NCI-H524 treated with DMSO at 0.1 percent for 48 hours (cell line): ENCODE measurements around the gene MLF1.
"Not testable (repeated sequence)": the region's sequence is repeated elsewhere in the genome, so short reads cannot be mapped to it uniquely, and the experiment has no call there.

Source experiments
- DNase-seq: peaks from one replicate; lab custom pipeline; 2025; lab: John Stamatoyannopoulos, UW

The MLF1 gene, protein sequence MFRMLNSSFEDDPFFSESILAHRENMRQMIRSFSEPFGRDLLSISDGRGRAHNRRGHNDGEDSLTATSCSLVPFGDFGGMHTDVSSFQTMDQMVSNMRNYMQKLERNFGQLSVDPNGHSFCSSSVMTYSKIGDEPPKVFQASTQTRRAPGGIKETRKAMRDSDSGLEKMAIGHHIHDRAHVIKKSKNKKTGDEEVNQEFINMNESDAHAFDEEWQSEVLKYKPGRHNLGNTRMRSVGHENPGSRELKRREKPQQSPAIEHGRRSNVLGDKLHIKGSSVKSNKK

GRCh38 chr3:158570999-158571702 lies at the start of gene MLF1:
Gene MLF1 (plus strand): TSS chr3:158571194. CDS start chr3:158571301, 107 bp downstream.
- peak; percentile 85 for DNase-seq

GRCh38 chr3:158522221-158523136 lies 48.5 kb upstream of the MLF1 start:
- DNase-seq, result no peak

DNA sequence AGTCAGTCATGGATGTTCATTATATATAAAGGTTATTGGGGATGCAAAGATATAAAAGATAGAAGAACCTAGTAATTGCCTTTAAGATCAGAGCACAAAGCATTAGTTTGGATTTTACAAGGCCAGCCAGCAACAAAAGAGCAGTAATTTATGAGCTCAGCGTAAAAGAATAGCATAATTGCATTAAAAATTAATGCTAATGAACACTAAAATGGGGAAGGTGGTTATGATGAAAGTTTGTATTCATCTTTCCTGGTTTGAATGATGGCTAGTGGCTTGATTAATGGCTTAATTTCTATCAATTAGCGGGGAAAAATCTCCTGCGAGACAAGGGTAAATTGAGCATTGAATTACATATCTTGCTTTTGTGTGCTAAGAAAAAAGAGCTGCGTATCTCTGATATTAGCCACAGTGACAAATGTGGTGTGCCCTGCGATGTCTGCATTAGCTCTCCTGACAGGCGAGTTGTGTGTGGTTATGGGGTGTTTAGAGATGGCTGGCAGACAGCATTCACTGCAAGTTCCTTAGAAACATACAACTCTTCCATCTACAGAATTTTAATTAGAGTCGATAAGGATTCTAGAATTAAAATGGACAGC lies 42.8 kb upstream of the MLF1 start:
- no peak for DNase-seq

DNA sequence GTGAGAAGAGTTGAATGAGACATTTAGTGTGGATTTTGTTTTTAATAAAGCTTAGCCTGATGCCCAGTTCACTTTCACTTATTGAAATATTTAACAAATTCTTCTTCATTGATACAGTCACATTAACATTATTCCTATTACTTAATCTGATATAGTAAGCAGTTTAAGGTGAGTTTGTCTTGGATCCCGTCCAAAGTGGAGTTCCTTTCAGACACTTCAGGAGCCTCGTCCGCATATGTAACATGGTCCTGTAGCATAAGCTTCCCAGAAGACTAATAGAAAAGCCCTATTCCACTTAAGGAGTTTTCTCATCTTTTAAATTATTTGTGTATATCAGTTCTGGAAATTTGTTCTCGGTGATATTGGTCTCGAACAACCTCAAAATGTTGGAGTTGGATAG lies 39.7 kb upstream of the MLF1 start:
- DNase-seq, result peak; percentile 73

- peak; percentile 7 for DNase-seq
Measured at GRCh38 chr3:158532099-158532734, 38.8 kb upstream of the MLF1 start.

DNA sequence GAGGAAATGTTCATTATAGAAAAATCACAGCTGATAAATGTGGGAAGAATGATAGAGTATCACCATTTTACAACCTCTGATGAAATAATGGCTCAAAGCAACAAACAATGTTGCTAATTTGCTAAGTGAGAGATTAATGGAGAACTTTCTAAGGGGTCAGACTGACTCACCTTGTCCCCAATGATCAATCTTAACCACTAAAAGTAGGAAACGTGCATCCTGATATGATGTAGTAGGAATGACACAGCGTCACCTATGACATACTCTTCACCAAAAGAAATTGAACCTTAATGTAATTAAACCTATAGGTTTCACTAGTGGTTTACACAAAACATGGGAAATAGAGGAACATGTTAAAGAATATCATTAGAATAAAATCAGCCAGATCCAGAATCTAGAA lies 35.1 kb upstream of the MLF1 start:
- DNase-seq, result no peak

GRCh38 chr3:158539414-158540014 lies 31.5 kb upstream of the MLF1 start:
- DNase-seq, result peak; percentile 25

GRCh38 chr3:158540066-158540465 lies 30.9 kb upstream of the MLF1 start:
- no peak for DNase-seq

DNA sequence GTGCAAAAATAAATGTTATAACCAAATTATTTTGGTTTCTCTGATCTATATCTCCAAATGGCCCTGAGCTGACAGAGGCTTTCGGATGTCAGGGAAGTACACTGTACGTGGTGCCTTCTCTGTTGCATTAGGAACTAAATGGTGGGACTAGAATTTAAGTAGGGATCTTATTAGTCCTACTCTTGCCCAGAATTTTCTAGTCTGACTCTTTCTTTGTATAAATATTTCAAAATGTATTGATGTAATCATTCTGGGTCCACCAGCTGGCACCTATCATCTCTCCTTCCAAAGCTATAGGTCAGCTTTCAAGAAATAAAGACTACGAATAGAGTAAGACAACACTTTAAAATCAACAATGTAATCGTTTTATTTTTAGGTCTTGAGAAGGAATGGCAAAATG lies 22.3 kb upstream of the MLF1 start:
- no peak for DNase-seq

- not testable (repeated sequence) for DNase-seq
Measured at GRCh38 chr3:158549938-158550337, 21.1 kb upstream of the MLF1 start.

- no peak for DNase-seq
Measured at GRCh38 chr3:158552124-158552523, 18.9 kb upstream of the MLF1 start.

GRCh38 chr3:158559504-158559903 lies 11.5 kb upstream of the MLF1 start:
- no peak for DNase-seq

DNA sequence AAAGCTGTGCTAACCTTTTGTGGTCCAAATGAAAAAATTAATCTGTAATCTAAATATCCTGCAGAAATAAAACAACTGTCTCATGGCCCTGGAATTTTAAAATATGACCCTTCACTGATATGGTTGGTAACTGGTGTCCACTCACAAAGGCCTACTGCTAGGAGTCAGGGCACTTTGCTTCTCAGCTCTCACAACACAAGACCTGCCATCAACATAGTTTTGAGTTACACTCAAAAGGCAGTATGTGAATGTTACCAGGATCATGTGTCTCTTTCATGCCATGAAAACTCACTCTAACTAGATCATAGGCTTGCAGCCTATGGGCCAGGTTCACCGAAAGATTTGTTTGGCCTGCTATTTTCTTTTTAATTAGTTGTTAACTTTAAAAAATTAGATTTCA lies 10.0 kb upstream of the MLF1 start:
- no peak for DNase-seq

- DNase-seq, result no peak
Measured at GRCh38 chr3:158562674-158563073, 8.3 kb upstream of the MLF1 start.

GRCh38 chr3:158563076-158563475 lies 7.9 kb upstream of the MLF1 start:
- no peak for DNase-seq

DNA sequence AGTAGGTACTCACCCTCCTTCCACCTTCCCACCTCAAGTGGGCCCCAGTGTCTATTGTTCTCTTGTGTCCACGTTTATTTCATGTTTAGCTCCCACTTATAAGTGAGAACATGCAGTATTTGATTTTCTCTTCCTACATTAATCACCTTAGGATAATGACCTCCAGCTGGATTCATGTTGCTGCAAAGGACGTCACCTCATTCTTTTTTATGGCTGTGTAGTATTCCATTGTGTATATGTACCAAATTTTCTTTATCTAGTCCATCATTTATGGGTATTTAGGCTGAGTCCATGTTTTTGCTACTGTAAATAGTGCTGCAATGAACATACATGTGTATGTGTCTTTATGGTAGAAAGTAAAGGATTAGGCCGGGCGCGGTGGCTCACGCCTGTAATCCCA lies 5.9 kb upstream of the MLF1 start:
- no peak for DNase-seq

DNA sequence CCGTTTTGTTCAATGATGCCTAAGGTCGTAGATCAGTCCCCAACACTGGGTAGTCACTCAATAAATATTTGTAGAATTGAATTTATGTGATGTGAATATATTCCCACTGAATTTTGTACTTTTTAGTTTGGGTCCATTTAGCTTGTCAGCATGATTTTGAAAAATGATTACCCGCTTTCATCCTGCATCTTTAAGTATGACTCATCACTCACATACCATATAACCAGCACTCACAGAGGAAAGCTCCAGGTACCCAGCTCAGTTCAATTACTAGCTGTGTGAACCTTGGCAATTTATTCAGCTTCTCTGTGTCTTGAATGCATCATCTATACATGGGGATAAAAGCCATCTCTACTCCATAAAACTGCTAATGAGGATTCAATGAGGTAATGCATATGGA lies 2.2 kb upstream of the MLF1 start:
- no peak for DNase-seq

DNA sequence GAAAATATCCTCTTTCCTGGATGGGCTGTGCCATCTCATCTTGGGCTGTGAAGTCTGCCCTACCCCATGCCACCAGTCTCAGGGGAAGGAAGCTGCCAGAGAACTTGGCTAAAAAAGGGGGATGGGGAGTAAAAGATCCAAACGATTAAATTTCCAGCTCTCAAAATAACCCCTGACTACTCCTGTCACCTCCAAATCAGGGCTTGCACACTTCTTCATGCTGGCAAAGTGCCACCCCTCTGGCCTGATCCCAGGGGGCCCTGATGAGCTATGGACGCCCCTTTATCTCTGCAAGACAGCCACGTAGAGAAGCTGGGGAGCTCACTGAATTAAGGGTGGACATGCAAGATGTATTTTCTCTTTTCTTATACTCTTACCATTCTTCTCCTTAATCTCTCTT lies 1.2 kb upstream of the MLF1 start:
- no peak for DNase-seq

- no peak for DNase-seq
Measured at GRCh38 chr3:158571969-158572765, 1.2 kb downstream of the MLF1 start.

- no peak for DNase-seq
Measured at GRCh38 chr3:158572766-158573060, 1.7 kb downstream of the MLF1 start.

GRCh38 chr3:158573714-158574113 lies 2.7 kb downstream of the MLF1 start:
- no peak for DNase-seq
